Urinary bladder (tissue), 4 donors: ENCODE data around the gene PHF20. TPM values are rescaled to one million over a fixed set of nuclear protein-coding genes. Genes with fewer than 3 reads are reported as not detected.
"Not testable (repeated sequence)": the region's sequence is repeated elsewhere in the genome, so short reads cannot be mapped to it uniquely, and the experiment has no call there.

Source experiments
- DNase-seq: peaks from one replicate; pipeline ENCODE4 v3.0.0-alpha.2; 2015; ENCODE audit errors: extremely low spot score
- H3K27ac ChIP-seq: one replicate; pipeline ENCODE4 v1.5.1; 2013; ENCODE audit warnings: low read depth, mild to moderate bottlenecking, moderate library complexity
- H3K36me3 ChIP-seq: one replicate; pipeline ENCODE4 v1.6.1; 2013; ENCODE audit warnings: mild to moderate bottlenecking, moderate library complexity; ENCODE audit not compliant: insufficient read depth
- H3K4me1 ChIP-seq: one replicate; pipeline ENCODE4 v1.6.1; 2013; ENCODE audit warnings: mild to moderate bottlenecking, moderate library complexity; ENCODE audit not compliant: insufficient read depth
- H3K4me3 ChIP-seq: one replicate; pipeline ENCODE4 v1.5.1; 2013; ENCODE audit warnings: low read depth, low read length
- WGBS: extraction: QIAGEN DNeasy Blood & Tissue Kit; methylation state at CpG from one replicate; pipeline ENCODE4 v1.1.7; 2013; 5-methylcytosine and 5-hydroxymethylcytosine counted together
- polyA plus RNA-seq: library from polyadenylated mRNA; stranded (reverse); fragments of 200-250 nt; gene quantifications from one replicate; pipeline ENCODE4 v1.2.3, GENCODE V29; 2013
- total RNA-seq: library from RNA; depleted of rRNA; stranded (reverse); fragments of >200 nt; gene quantifications from one replicate; pipeline ENCODE4 v1.2.3, GENCODE V29; 2014
- donor health status: healthy with polysubstance abuse.
- donor health status: healthy.

Gene PHF20
- total and polyA plus RNA-seq, 2 donors = 30.5 to 32.5 TPM

GRCh38 chr20:35756404-35756803 lies 15.4 kb upstream of the PHF20 start:
- 95% methylated on average over 4 of the region's 4 CpGs for WGBS
- no peaks in the 10 kb centered on the region for H3K4me1 ChIP-seq
- DNase-seq = no peak
- H3K27ac ChIP-seq = no peak overlapping the region
- no peak overlapping the region for H3K4me3 ChIP-seq
- H3K36me3 ChIP-seq = no peaks in the 10 kb centered on the region

- H3K27ac ChIP-seq = no peak overlapping the region
- no peak for DNase-seq
- 76% methylated on average over 4 of the region's 4 CpGs for WGBS
- no peaks in the 10 kb centered on the region for H3K4me1 ChIP-seq
- H3K36me3 ChIP-seq = no peaks in the 10 kb centered on the region
- H3K4me3 ChIP-seq = no peak overlapping the region
Measured at GRCh38 chr20:35757098-35757705, 14.6 kb upstream of the PHF20 start.

- H3K4me1 ChIP-seq, H3K4me3 ChIP-seq, DNase-seq, H3K36me3 ChIP-seq, H3K27ac ChIP-seq: not testable (repeated sequence)
- WGBS = 92% methylated on average over 11 of the region's 11 CpGs
Measured at GRCh38 chr20:35761548-35761947, 10.3 kb upstream of the PHF20 start.

GRCh38 chr20:35762461-35762860 lies 9.4 kb upstream of the PHF20 start:
- 84% methylated on average over 3 of the region's 3 CpGs for WGBS
- no peak for DNase-seq
- H3K27ac ChIP-seq = no peak overlapping the region
- no peaks in the 10 kb centered on the region for H3K4me1 ChIP-seq
- no peak overlapping the region for H3K4me3 ChIP-seq
- H3K36me3 ChIP-seq = no peaks in the 10 kb centered on the region

- not testable (repeated sequence) for H3K27ac ChIP-seq, H3K4me3 ChIP-seq, DNase-seq, H3K36me3 ChIP-seq, H3K4me1 ChIP-seq
- WGBS = 89% methylated on average over 2 of the region's 2 CpGs
Measured at GRCh38 chr20:35764936-35765335, 6.9 kb upstream of the PHF20 start.

- WGBS = 79% methylated on average over 4 of the region's 4 CpGs
Measured at GRCh38 chr20:35766843-35767242, 5.0 kb upstream of the PHF20 start.

GRCh38 chr20:35767683-35768481 lies 3.9 kb upstream of the PHF20 start:
- H3K4me3 ChIP-seq = no peak overlapping the region
- WGBS = 52% methylated on average over 12 of the region's 12 CpGs
- peak overlapping the region; percentile 75 for H3K27ac ChIP-seq
- no peaks in the 10 kb centered on the region for H3K36me3 ChIP-seq
- DNase-seq = no peak
- H3K4me1 ChIP-seq = no peaks in the 10 kb centered on the region

More at GRCh38 chr20:35766843-35767242, 5.0 kb upstream of the PHF20 start:
- Histone ChIP-seq H3K4me1 (no peaks in the 10 kb centered on the region), H3K4me3 (no peak overlapping the region), H3K36me3 (no peaks in the 10 kb centered on the region), H3K27ac (no peak overlapping the region)
- DNase-seq = no peak

GRCh38 chr20:35768731-35769664 lies 2.8 kb upstream of the PHF20 start:
- H3K4me1 ChIP-seq = no peaks in the 10 kb centered on the region
- 40% methylated on average over 5 of the region's 5 CpGs for WGBS
- H3K36me3 ChIP-seq = no peaks in the 10 kb centered on the region
- DNase-seq = no peak
- H3K27ac ChIP-seq = peak overlapping the region; percentile 46
- H3K4me3 ChIP-seq = no peak overlapping the region

GRCh38 chr20:35771367-35771688 lies 487 bp upstream of the PHF20 start:
- no peak for DNase-seq
- H3K36me3 ChIP-seq = no peaks in the 10 kb centered on the region
- WGBS = 73% methylated on average over 9 of the region's 9 CpGs
- no peak overlapping the region for H3K4me3 ChIP-seq
- H3K4me1 ChIP-seq = no peaks in the 10 kb centered on the region
- peak overlapping the region; percentile 93 for H3K27ac ChIP-seq

GRCh38 chr20:35772563-35773058 lies 796 bp downstream of the PHF20 start:
- peak overlapping the region; percentile 93 for H3K27ac ChIP-seq
- no peak for DNase-seq
- 13% methylated on average over 8 of the region's 8 CpGs for WGBS

GRCh38 chr20:35773154-35773751 lies 1.4 kb downstream of the PHF20 start:
- no peak for DNase-seq
- WGBS = 49% methylated on average over 8 of the region's 8 CpGs
- Histone ChIP-seq H3K4me1 (no peaks in the 10 kb centered on the region), H3K36me3 (no peaks in the 10 kb centered on the region), H3K27ac (peak overlapping the region; percentile 40), H3K4me3 (peak overlapping the region; percentile 80)

More at GRCh38 chr20:35772563-35773058, 796 bp downstream of the PHF20 start:
- Histone ChIP-seq H3K36me3 (no peaks in the 10 kb centered on the region), H3K4me3 (peak overlapping the region; percentile 80), H3K4me1 (no peaks in the 10 kb centered on the region)

GRCh38 chr20:35774391-35774790 lies 2.6 kb downstream of the PHF20 start:
- no peaks in the 10 kb centered on the region for H3K4me1 ChIP-seq
- WGBS = 87% methylated on average over 1 of the region's 1 CpG
- H3K27ac ChIP-seq = no peak overlapping the region
- DNase-seq = no peak
- peaks cover 3% of the 10 kb centered on the region for H3K36me3 ChIP-seq
- H3K4me3 ChIP-seq = no peak overlapping the region

- DNase-seq = no peak
- Histone ChIP-seq H3K27ac (no peak overlapping the region), H3K4me3 (no peak overlapping the region), H3K36me3 (peaks cover 3% of the 10 kb centered on the region), H3K4me1 (no peaks in the 10 kb centered on the region)
- 48% methylated on average over 4 of the region's 4 CpGs for WGBS
Measured at GRCh38 chr20:35776513-35777101, 4.8 kb downstream of the PHF20 start.
